NCI-H2029 (cell line): ENCODE measurements around the gene CAMK1D.

Experiments
- DNase-seq: peaks from one replicate; lab custom pipeline; 2025; lab: John Stamatoyannopoulos, UW

CAMK1D gene

GRCh38 chr10:12766223-12766622, 416.9 kb downstream of the CAMK1D start:
- no peak for DNase-seq

- no peak for DNase-seq
Observed at GRCh38 chr10:12768156-12769100, 419.1 kb downstream of the CAMK1D start.

- DNase-seq, result no peak
Observed at GRCh38 chr10:12769323-12770044, 420.1 kb downstream of the CAMK1D start.

- no peak for DNase-seq
Observed at GRCh38 chr10:12771981-12772760, 422.8 kb downstream of the CAMK1D start.

DNA sequence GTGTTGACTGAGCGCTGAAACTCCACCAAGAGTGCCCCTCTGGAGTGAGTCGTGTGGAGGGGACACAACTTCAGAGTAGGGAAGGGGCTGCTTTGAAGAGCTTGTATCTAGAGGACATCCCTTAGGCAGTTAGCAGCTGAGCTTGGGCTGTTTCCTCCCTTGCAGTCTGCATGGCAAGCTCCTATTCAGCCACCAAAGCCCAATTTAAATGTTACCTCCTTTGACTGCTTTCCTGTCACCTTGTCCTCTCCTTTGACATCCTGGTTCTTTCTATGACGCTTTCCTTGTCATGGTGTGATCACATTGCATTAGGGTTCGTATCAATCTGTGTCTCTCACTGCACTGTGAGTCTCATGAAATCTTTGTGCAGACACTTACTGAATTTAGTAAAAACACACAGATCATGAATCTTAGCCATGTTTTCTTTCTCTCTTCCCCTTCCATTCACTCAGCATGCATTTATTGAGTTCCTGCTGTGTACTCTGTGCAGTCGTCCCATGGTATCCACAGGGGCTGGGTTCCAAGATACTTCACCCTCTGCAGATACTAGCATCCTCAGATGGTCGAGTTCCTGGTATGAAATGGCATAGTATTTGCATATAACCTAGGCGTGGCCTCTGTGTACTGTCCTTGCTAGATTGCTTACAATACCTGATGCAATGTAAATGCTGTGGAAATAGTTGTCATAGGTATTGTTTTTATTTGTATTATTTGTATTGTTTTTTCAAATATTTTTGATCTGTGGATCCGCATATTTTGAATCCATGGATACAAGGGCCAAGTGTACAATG, 423.6 kb downstream of the CAMK1D start:
- DNase-seq, result no peak

- DNase-seq, result no peak
Observed at GRCh38 chr10:12774204-12774894, 425.0 kb downstream of the CAMK1D start.

DNA sequence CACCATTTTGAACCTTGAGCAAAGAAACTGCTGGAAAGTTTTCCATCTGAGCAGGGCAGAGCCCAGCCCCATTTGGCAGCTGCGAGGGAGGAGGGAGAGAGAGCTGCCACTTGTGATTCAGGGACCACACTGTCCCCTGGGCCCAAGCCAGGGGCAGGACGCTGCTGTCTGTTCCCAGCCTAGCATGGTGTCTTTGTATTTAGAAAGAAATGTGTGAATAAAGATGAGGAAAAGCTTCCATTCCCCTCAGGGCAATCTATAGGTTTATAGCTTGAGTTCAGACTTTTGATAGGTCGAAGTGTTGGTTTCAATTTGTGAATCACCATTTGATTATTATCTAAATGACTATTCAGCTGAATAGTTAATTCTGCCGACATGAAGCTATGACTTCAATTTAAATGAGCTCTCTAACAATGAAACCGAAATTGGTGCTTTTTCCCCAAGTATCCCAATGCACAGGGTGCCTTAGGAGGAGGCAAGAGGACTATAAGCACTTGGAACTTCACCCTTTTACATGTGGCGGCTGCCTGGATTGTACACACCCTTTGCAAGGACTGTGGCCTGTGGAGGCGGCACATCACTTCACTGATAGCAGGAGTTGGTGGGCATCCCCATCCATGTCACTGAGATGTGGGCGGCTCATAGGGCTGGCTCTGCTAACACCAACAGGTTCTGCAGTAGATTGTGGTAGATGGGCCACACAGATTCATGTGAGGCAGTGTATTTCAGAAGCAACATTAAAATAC, 428.7 kb downstream of the CAMK1D start:
- DNase-seq, result no peak

DNA sequence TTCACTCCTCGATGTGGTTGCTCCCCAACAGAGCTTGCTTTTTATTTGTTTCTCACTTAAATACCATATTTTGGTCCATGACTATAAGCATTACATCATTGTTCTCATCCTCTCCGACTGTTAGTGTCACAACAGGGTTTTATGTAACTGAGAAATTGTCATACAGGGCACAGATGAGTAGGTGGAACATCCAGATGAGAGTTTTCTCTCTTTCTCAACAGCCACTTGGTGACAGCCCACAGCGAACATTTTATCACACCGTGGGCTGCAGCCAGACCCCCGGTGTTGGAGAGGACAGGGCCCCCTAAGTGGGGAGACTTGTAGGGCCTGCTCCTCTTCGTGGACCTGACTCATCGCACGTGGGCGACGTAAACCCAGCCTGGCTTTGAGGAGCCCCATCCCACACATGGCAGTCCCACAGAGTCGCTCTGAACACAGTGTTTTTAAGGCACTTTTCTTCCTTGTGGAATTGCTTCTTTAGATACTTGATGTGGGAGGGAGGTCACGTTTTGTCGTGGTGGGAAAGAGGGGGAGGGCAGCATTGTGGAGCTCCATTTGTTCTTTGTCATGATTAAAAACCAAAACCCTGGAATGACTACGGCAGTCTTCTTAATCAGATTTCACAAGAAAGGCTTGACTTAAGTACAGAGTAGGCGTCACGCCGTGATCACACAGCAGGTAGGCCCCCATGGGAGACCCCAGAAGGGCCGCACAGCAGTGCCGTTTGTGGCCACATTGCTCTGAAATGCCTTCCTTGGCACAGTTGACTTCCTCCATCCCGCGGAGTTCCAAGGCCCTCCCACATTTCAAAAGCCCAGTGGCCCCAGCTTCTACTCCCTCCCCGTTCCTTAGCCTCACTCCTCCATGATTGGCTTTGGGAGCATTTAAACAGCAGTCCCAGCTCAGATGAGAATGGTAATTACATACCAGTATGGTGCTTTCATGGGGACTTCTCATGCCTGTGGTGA, 431.6 kb downstream of the CAMK1D start:
- no peak for DNase-seq

DNA sequence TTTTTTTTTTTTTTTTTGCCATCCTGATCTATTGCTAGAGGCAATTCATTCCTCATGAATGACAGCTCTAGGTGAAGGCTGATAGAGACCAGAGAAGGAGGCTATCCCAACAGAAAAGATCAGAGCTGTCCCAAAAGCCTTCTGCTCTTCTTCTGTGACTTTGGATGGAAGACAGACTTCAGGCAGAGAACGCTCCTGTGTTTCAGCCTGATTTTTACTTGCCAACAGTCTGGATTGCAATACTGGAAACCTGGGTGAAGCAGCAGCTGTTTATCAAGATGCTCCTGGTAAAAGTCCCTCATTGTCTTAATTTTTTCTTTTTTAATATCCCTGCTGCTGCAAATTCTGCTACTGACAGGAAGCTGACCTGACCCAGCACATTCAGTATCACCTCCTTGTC, 432.6 kb downstream of the CAMK1D start:
- DNase-seq, result no peak

- DNase-seq, result no peak
Observed at GRCh38 chr10:12782537-12782936, 433.2 kb downstream of the CAMK1D start.

- no peak for DNase-seq
Observed at GRCh38 chr10:12783293-12783692, 433.9 kb downstream of the CAMK1D start.

GRCh38 chr10:12784646-12785045, 435.3 kb downstream of the CAMK1D start:
- DNase-seq, result no peak

DNA sequence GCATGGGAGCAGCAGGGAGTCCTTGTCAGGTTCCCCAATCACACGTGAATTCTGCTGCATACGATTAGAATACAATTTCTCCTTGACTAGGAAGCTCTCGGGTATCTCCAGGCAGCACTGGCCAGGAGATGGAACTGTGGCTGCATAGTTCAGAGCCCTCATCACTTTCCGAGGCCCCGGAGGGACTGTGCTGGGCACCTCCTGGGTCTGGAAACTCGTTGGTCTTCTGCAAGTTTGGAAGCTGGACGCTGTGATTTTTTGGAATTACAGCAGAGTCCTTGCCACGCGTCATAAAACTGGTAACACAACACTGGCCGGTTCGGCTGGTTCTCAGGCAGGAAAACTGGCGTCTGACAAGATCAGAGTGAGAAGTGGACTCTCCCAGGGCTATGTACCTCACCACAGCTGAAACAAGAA, 436.1 kb downstream of the CAMK1D start:
- DNase-seq, result no peak

DNA sequence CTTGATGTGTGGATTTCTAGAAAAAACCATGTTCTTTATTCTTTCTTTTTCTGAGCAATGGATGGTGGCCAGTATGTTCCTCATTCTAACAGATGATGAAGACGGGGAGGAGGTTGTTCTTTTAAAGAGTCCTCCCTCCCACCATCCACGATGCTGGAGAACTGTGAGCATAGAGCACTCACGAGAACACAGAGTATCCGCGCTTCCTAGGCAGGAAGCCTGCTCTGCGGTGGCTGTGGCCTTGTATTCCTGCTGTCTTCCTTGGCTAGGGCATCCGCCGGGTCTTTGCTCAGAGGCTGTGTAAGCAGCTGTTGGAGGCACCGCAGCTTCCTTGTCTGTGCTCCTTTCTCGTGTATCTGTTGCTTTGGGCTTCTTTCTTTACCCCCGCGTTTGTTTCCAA, 437.9 kb downstream of the CAMK1D start:
- no peak for DNase-seq

DNA sequence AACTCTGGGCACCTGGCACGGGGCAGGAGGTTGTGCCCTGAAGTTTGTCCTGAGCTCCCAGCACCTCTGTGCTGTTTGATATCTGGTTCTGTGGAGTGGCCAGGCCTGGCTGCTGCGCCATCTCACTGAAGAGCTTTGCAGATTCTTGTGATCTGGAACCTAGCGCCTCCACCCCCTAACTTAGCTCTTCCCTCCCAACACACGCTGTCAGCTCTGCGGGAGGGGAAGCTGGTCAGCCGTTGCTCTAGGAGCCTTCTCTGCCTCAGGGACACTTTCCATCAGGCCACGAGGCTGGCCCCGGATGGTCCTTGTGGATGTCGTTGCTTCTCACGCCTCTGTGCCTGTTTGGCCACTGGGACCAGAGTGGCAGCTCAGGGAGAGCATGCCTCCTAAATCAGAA, 438.9 kb downstream of the CAMK1D start:
- no peak for DNase-seq

DNA sequence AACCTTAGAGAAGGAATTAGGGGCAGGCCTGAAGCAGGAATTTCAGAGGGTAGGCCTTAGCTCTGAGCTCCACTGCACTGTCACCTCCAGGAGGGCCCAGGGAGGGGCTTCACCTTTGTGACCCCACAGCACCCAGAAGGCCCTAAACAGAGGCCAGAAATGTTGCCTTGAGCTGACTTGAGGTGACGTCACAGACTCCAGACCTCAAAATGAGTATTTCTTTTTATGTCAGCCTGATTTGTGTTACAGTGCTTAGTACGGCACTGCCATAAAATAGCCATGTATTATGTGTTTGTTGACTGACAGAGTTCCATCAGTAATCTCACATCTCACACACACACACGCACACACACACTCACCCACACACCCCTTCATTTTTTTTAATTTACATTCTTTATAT, 440.9 kb downstream of the CAMK1D start:
- DNase-seq, result no peak

GRCh38 chr10:12791728-12792127, 442.4 kb downstream of the CAMK1D start:
- no peak for DNase-seq

DNA sequence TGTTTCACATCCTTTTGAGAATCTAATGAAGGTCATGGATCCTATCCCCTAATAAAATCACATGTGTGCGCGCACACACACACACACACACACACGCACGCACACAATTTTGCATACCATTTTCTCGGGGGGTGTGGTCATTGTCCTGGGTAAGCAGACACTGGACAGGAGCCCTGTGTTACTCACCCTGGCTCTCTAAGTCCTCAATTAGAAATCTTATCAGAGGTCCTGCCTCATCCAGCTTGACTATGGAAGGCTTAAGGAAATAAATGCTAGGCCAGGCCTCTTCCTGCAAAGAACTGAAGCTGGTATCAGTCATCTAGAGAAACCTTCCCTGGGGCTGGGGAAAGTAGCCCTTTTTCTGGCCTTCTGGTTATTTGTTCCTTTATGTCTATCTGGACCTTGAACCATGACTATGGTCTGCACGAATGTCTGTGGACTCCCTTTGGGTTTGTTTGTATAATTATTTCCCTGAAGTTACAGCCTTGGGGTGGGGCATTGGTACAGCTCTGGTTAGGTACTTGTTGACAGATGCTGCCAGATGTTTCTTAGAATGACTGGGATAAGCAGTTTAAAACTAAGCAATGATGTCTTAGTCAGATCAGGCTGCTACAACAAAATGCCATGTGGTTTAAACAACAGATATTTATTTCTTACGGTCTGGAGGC, 443.7 kb downstream of the CAMK1D start:
- DNase-seq, result no peak
